Lung (tissue), 12 donors: Measurements from ENCODE around the gene NEIL1. TPM values are rescaled to one million over a fixed set of nuclear protein-coding genes. Genes with fewer than 3 reads are reported as not detected.
"Not testable (repeated sequence)": the region's sequence is repeated elsewhere in the genome, so short reads cannot be mapped to it uniquely, and the experiment has no call there.

ENCODE experiments used
- ATAC-seq: fragments of 200-7000 bp; cut with Tn5 transposase; one replicate; pipeline ENCODE4 v1.9.1; 2020; ENCODE audit warnings: moderate number of reproducible peaks; ENCODE audit not compliant: insufficient read depth, low FRiP score
- DNase-seq, 3 donors: peaks; one replicate each; pipeline ENCODE4 v3.0.0-alpha.2; 2013 to 2017
- H3K27ac ChIP-seq, 2 donors: one replicate each; pipeline ENCODE4 v1.5.1; 2013; ENCODE audit warnings: mild to moderate bottlenecking in 2 of 2, moderate library complexity in 2 of 2, control low read depth in 1 of 2, inconsistent platforms in 1 of 2, low read depth in 1 of 2, low read length in 1 of 2
- H3K27me3 ChIP-seq, 3 donors: one replicate each; pipeline ENCODE4 v1.5.1; 2013; ENCODE audit warnings: low read length in 2 of 3; ENCODE audit not compliant: control insufficient read depth in 3 of 3, insufficient read depth in 3 of 3
- H3K36me3 ChIP-seq, 4 donors: one replicate each; pipeline ENCODE4 v1.5.1; 2013; ENCODE audit warnings: low read length in 4 of 4, mild to moderate bottlenecking in 1 of 4, moderate library complexity in 1 of 4; ENCODE audit not compliant: control insufficient read depth in 4 of 4, insufficient read depth in 4 of 4
- H3K4me1 ChIP-seq, 5 donors: one replicate each; pipeline ENCODE4 v1.5.1; 2013; ENCODE audit warnings: low read length in 5 of 5, mild to moderate bottlenecking in 2 of 5, moderate library complexity in 1 of 5; ENCODE audit not compliant: control insufficient read depth in 5 of 5, insufficient read depth in 5 of 5
- H3K4me3 ChIP-seq: one replicate; pipeline ENCODE4 v1.5.1; 2013; ENCODE audit warnings: mild to moderate bottlenecking, control low read depth, moderate library complexity
- H3K9ac ChIP-seq, 2 donors: one replicate each; pipeline ENCODE4 v1.5.1; 2013; ENCODE audit warnings: low read length in 2 of 2, control low read depth in 1 of 2; ENCODE audit not compliant: insufficient read depth in 1 of 2
- H3K9me3 ChIP-seq, 4 donors: one replicate each; pipeline ENCODE4 v1.5.1; 2013; ENCODE audit warnings: low read length in 3 of 4, mild to moderate bottlenecking in 1 of 4, moderate library complexity in 1 of 4; ENCODE audit not compliant: control insufficient read depth in 4 of 4, insufficient read depth in 3 of 4
- WGBS, 2 donors: extraction: QIAGEN DNeasy Blood & Tissue Kit; methylation state at CpG; one replicate each; pipeline ENCODE4 v1.1.7; 2013; 5-methylcytosine and 5-hydroxymethylcytosine counted together
- polyA plus RNA-seq, 2 donors: library from polyadenylated mRNA; stranded (reverse); fragments of 200-250 nt; gene quantifications; one replicate each; pipeline ENCODE4 v1.2.1, GENCODE V29; 2013
- total RNA-seq, 2 donors: library from RNA; depleted of rRNA in 1 of 2; stranded (reverse); fragments of >200 nt in 1 of 2; gene quantifications; one replicate each; pipeline ENCODE4 v1.2.1, GENCODE V29; 2014 to 2021
- TF ChIP-seq, protein P1 (sequence below): IDR thresholded peaks from 2 replicates; pipeline ENCODE4 v1.5.1; 2012; ENCODE audit warnings: mild to moderate bottlenecking; ENCODE audit errors: control extremely low read depth, extremely low read depth
- donor health status: control.
- donor health status: control.
- donor health status: Bipolar disorder and iron deficiency.
- donor health status: healthy.
- donor health status: DM: yes; HTN: yes; CAD: no.

NEIL1 gene
- total and polyA plus RNA-seq, 4 donors: 13.8 to 46.8 (median 36.4) TPM

- H3K27ac ChIP-seq: no peak overlapping the region
- TF ChIP-seq, protein P1, sequence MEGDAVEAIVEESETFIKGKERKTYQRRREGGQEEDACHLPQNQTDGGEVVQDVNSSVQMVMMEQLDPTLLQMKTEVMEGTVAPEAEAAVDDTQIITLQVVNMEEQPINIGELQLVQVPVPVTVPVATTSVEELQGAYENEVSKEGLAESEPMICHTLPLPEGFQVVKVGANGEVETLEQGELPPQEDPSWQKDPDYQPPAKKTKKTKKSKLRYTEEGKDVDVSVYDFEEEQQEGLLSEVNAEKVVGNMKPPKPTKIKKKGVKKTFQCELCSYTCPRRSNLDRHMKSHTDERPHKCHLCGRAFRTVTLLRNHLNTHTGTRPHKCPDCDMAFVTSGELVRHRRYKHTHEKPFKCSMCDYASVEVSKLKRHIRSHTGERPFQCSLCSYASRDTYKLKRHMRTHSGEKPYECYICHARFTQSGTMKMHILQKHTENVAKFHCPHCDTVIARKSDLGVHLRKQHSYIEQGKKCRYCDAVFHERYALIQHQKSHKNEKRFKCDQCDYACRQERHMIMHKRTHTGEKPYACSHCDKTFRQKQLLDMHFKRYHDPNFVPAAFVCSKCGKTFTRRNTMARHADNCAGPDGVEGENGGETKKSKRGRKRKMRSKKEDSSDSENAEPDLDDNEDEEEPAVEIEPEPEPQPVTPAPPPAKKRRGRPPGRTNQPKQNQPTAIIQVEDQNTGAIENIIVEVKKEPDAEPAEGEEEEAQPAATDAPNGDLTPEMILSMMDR: no peak
- H3K4me3 ChIP-seq: no peak overlapping the region
- H3K36me3 ChIP-seq: no peaks in the 10 kb centered on the region
- ATAC-seq: no peak
- no peaks in the 10 kb centered on the region for H3K4me1 ChIP-seq
- no peak for DNase-seq
- no peaks in the 10 kb centered on the region for H3K9me3 ChIP-seq
- no peaks in the 10 kb centered on the region for H3K27me3 ChIP-seq
- WGBS, 2 donors: 93 to 100% methylated on average over 2 of the region's 2 CpGs
- H3K9ac ChIP-seq: no peak overlapping the region
Measured at GRCh38 chr15:75329571-75329970, 17.3 kb upstream of the NEIL1 start.

DNA sequence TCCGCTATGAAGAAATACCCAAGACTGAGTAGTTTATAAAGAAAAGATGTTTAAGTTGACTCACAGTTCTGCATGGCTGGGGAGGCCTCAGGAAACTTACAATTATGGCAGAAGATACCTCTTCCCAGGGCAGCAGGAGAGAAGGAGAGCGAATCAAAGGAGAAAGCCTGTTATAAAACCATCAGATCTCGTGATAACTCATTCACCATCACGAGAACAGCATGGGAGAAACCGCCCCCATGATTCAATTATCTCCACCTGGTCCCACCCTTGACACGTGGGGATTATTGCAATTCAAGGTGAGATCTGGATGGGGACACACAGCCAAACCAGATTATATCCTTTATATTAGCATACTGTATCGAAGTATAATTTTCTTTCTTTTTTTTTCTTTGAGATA is 14.7 kb upstream of the NEIL1 start:
- not testable (repeated sequence) for H3K9ac ChIP-seq, H3K27me3 ChIP-seq, H3K27ac ChIP-seq, ATAC-seq, H3K36me3 ChIP-seq, H3K4me3 ChIP-seq, H3K9me3 ChIP-seq, DNase-seq
- WGBS, 2 donors: 83 to 92% methylated on average over 7 of the region's 7 CpGs
- H3K4me1 ChIP-seq: peaks cover 0 to 13% (median 4%) of the 10 kb centered on the region in 5 donors

DNA sequence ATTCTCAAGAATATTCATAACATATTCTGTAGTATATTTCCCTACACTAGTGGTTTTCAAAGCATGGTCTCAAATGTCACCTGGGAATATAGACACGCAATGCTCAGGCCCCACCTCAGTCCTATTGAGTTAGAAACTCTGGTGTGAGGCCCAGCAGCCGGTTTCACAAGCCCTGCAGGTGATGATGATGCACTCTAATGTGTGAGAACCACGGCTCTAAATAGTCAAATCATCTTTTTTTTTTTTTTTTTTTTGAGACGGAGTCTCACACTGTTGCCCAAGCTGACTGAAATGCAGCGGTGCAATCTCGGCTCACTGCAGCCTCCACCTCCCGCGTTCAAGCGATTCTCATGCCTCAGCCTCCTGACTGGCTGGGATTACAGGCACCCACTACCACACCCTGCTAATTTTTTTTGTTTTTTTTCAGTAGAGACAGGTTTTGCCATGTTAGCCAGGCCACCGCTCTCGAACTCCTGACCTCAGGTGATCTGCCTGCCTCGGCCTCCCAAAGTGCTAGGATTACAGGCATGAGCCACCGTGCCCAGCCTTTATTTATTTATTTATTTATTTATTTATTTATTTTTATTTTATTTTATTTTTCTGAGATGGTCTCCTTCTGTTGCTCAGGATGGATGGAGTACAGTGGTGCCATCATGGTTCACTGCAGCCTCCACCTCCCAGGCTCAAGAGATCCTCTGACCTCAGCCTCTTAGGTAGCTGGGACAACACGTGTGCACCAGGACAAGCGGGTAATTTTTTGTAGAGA is 13.0 kb upstream of the NEIL1 start:
- H3K9ac ChIP-seq, H3K9me3 ChIP-seq, H3K36me3 ChIP-seq, DNase-seq, H3K4me3 ChIP-seq, H3K27ac ChIP-seq, H3K27me3 ChIP-seq, ATAC-seq: not testable (repeated sequence)
- WGBS, 2 donors: 90 to 95% methylated on average over 15 of the region's 15 CpGs
- peaks cover 0 to 13% (median 4%) of the 10 kb centered on the region in 5 donors for H3K4me1 ChIP-seq

DNA sequence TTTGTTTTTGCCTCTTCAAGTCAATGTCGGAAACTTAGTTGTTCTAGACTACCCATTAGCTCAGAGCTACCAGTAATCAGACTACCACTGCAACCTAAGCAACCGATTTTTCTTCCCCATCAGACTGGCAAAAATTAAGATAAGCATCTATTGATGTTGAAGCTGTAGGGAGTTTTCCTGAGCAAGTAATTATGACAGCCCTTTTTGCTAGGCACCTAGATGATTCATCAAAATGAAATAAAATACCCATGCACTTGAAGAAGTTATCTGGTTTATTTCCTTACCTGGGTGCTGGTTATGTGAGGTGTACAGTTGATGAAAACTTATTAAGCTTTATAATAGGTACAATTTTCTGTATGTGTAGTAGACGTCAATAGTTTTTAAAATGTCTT is 11.5 kb upstream of the NEIL1 start:
- no peak for ATAC-seq
- H3K4me3 ChIP-seq: no peak overlapping the region
- WGBS, 2 donors: 33 to 37% methylated on average over 3 of the region's 3 CpGs
- no peak for DNase-seq
- TF ChIP-seq, protein P1: no peak
- H3K36me3 ChIP-seq: peaks cover 0 to 11% (median 0%) of the 10 kb centered on the region in 4 donors
- no peaks in the 10 kb centered on the region for H3K27me3 ChIP-seq
- peak overlapping the region in 1 of 2 donors; percentile 55 for H3K9ac ChIP-seq
- H3K4me1 ChIP-seq: peaks cover 0 to 13% (median 4%) of the 10 kb centered on the region in 5 donors
- H3K27ac ChIP-seq: peak overlapping the region in 1 of 2 donors; percentile 76
- no peaks in the 10 kb centered on the region for H3K9me3 ChIP-seq
